GM21526 (cell line): ENCODE results near the gene HECW1.
"Not testable (repeated sequence)": the region's sequence is repeated elsewhere in the genome, so short reads cannot be mapped to it uniquely, and the experiment has no call there.

Experiments
- ATAC-seq: cut with Tn5 transposase; IDR thresholded peaks from one replicate; pipeline ENCODE4 v1.9.1; 2021; ENCODE audit warnings: moderate library complexity; ENCODE audit not compliant: unreplicated experiment, low FRiP score

Gene HECW1

GRCh38 chr7:43557831-43558495, 445.5 kb downstream of the HECW1 start:
- no peak for ATAC-seq

GRCh38 chr7:43559171-43559945, 446.9 kb downstream of the HECW1 start:
- ATAC-seq, result no peak

GRCh38 chr7:43559946-43560335, 447.5 kb downstream of the HECW1 start:
- ATAC-seq, result no peak

GRCh38 chr7:43560742-43561330, 448.4 kb downstream of the HECW1 start:
- ATAC-seq, result no peak

GRCh38 chr7:43562383-43562782, 449.9 kb downstream of the HECW1 start:
- ATAC-seq, result no peak

- ATAC-seq, result no peak
Measured at GRCh38 chr7:43565786-43566185, 453.3 kb downstream of the HECW1 start.

- ATAC-seq, result no peak
Measured at GRCh38 chr7:43568529-43568928, 456.1 kb downstream of the HECW1 start.

- ATAC-seq, result peak; percentile 60
Measured at GRCh38 chr7:43569424-43569823, 457.0 kb downstream of the HECW1 start.

GRCh38 chr7:43570688-43571365, 458.4 kb downstream of the HECW1 start:
- peak; percentile 75 for ATAC-seq

GRCh38 chr7:43572516-43573049, 460.1 kb downstream of the HECW1 start:
- ATAC-seq, result no peak

GRCh38 chr7:43573832-43574231, 461.4 kb downstream of the HECW1 start:
- ATAC-seq, result not testable (repeated sequence)

- ATAC-seq, result no peak
Measured at GRCh38 chr7:43575506-43575905, 463.1 kb downstream of the HECW1 start.

- ATAC-seq, result no peak
Measured at GRCh38 chr7:43576241-43576640, 463.8 kb downstream of the HECW1 start.

- ATAC-seq, result no peak
Measured at GRCh38 chr7:43577485-43577951, 465.1 kb downstream of the HECW1 start.

GRCh38 chr7:43582503-43583423, 470.3 kb downstream of the HECW1 start, which contains the start of gene STK17A:
Gene STK17A, plus strand, starts transcription at chr7:43583108. Its CDS starts 136 bp downstream, at chr7:43583244.
- ATAC-seq, result peak; percentile 66

GRCh38 chr7:43583424-43584194, 471.2 kb downstream of the HECW1 start:
- ATAC-seq, result peak; percentile 15

- ATAC-seq, result no peak
Measured at GRCh38 chr7:43584195-43584586, 471.7 kb downstream of the HECW1 start.

GRCh38 chr7:43584733-43585132, 472.3 kb downstream of the HECW1 start:
- not testable (repeated sequence) for ATAC-seq

GRCh38 chr7:43585562-43585961, 473.1 kb downstream of the HECW1 start:
- ATAC-seq, result no peak
